ENCODE results near the gene TTYH3. TPM values are rescaled to one million over a fixed set of nuclear protein-coding genes. Genes with fewer than 3 reads are reported as not detected.
A peak's percentile ranks its signal among the peaks of the same experiment; 100 is the strongest.
"Not testable (repeated sequence)": the region's sequence is repeated elsewhere in the genome, so short reads cannot be mapped to it uniquely, and the experiment has no call there.

Gene TTYH3
- total and polyA plus RNA-seq, 9 of the 15 experiments (the other 6 are each of a cell fraction or from before 2014, with no cell fraction given) = 0.01 to 5.5 (median 1.1) TPM

DNA sequence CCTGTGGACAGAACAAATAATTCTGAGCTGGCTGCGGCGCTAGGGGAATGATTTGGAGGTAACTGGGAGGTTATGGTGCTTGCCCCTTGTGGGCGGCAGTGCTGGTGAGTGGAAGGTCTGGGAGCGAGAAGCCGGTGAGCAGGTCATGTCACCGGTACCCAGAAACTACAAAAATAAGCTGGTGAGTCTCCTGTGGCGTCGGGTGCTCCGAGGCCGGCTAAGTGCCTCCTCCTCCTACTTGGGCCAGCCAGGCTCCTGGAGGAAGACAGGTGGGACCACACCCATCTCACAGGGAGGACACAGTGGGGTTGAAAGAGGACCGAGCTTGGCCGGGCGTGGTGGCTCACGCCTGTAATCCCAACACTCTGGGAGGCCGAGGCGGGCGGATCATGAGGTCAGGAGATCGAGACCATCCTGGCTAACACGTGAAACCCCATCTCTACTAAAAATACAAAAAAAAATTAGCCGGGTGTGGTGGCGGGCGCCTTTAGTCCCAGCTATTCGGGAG lies 60.2 kb downstream of the TTYH3 start:
- H3K4me2 ChIP-seq (ENCODE audit: insufficient read depth, low read length); BruUV-seq (replicated peaks); CTCF ChIA-PET (ENCODE audit: low intra/inter-chr PET ratio); intact Hi-C loops (cut with micrococcal nuclease); DNase-seq (ENCODE audit: extremely low read depth in 1 of 4, low spot score in 3 of 4); H3K36me3 ChIP-seq (ENCODE audit: control insufficient read depth, insufficient read depth, low read length); H2AFZ ChIP-seq (ENCODE audit: low read depth, low read length); H3K9ac ChIP-seq (ENCODE audit: insufficient read depth in 1 of 2, low read depth in 2 of 2, low read length in 2 of 2); H3K9me1 ChIP-seq (ENCODE audit: control insufficient read depth, insufficient read depth, low read length); FAIRE-seq; H3K79me2 ChIP-seq (ENCODE audit: control insufficient read depth, insufficient read depth, low read length); H3K9me3 ChIP-seq (replicated peaks; ENCODE audit: control insufficient read depth, insufficient read depth, low read depth, low read length); H3K4me3 ChIP-seq; H3K27ac ChIP-seq (ENCODE audit: extremely low read depth, low read depth, low read length); H4K20me1 ChIP-seq (replicated peaks; ENCODE audit: control insufficient read depth, insufficient read depth, low read length); in situ Hi-C loops (cut with MboI): not testable (repeated sequence)
- ATAC-seq = peak; percentile 7; the same call in 1 of the 3 replicates
- POLR2A ChIA-PET = interaction anchor here (1.5 kb wide), 1 partner anchor 10 kb away, joined by 5 read pairs; no protein-coding TSS in a partner anchor
- WGBS (ENCODE audit: insufficient coverage, low coverage, missing lambda C conversion rate) = 51% methylated on average over 23 of the region's 23 CpGs
- Histone ChIP-seq H3K27me3 (ENCODE audit: control insufficient read depth in 2 of 2, insufficient read depth in 2 of 2, low read length in 2 of 2) (peaks cover 24 to 48% of the 10 kb centered on the region in 2 experiments), H3K4me1 (replicated peaks in 1 of 2; ENCODE audit: control insufficient read depth in 2 of 2, insufficient read depth in 2 of 2, low read length in 2 of 2) (peaks cover 0 to 21% of the 10 kb centered on the region in 2 experiments; a peak in 2 of 5 replicates)

GRCh38 chr7:2692543-2692942 lies 60.8 kb downstream of the TTYH3 start:
- H4K20me1 ChIP-seq (replicated peaks; ENCODE audit: control insufficient read depth, insufficient read depth, low read length) = peaks cover 5% of the 10 kb centered on the region; the same call in 1 of the 2 replicates
- no peak overlapping the region for H3K9ac ChIP-seq (ENCODE audit: insufficient read depth in 1 of 2, low read depth in 2 of 2, low read length in 2 of 2)
- peaks cover 22 to 44% of the 10 kb centered on the region in 2 experiments for H3K27me3 ChIP-seq (ENCODE audit: control insufficient read depth in 2 of 2, insufficient read depth in 2 of 2, low read length in 2 of 2)
- in situ Hi-C loops (cut with MboI) (no loop called here), intact Hi-C loops (cut with micrococcal nuclease) (no loop called here)
- no peaks in the 10 kb centered on the region for H3K9me1 ChIP-seq (ENCODE audit: control insufficient read depth, insufficient read depth, low read length)
- no peak for ATAC-seq
- H3K4me1 ChIP-seq (replicated peaks in 1 of 2; ENCODE audit: control insufficient read depth in 2 of 2, insufficient read depth in 2 of 2, low read length in 2 of 2) = peaks cover 0 to 17% of the 10 kb centered on the region in 2 experiments; a peak in 2 of 5 replicates
- no peak overlapping the region for H2AFZ ChIP-seq (ENCODE audit: low read depth, low read length)
- DNase-seq (ENCODE audit: extremely low read depth in 1 of 4, low spot score in 3 of 4) = no peak
- FAIRE-seq = no peak
- H3K9me3 ChIP-seq (replicated peaks; ENCODE audit: control insufficient read depth, insufficient read depth, low read depth, low read length) = no peaks in the 10 kb centered on the region
- ChIA-PET POLR2A (interaction anchor here (1.5 kb wide), 1 partner anchor 9 kb away, joined by 5 read pairs; no protein-coding TSS in a partner anchor), CTCF (ENCODE audit: low intra/inter-chr PET ratio) (no interaction called here)
- no peak overlapping the region for H3K4me3 ChIP-seq
- H3K79me2 ChIP-seq (ENCODE audit: control insufficient read depth, insufficient read depth, low read length) = no peaks in the 10 kb centered on the region
- no peak overlapping the region for H3K4me2 ChIP-seq (ENCODE audit: insufficient read depth, low read length)
- no peaks in the 10 kb centered on the region for H3K36me3 ChIP-seq (ENCODE audit: control insufficient read depth, insufficient read depth, low read length)
- WGBS (ENCODE audit: insufficient coverage, low coverage, missing lambda C conversion rate) = 67% methylated on average over 14 of the region's 14 CpGs
- BruUV-seq (replicated peaks) = no TSS peak
- H3K27ac ChIP-seq (ENCODE audit: extremely low read depth, low read depth, low read length) = no peak overlapping the region
- TF ChIP-seq NFYB (IDR thresholded peaks at IDR 0.05; ENCODE audit: extremely low read depth, insufficient read length) = no peak
- TF ChIP-seq SRSF1 (IDR thresholded peaks at IDR 0.05; ENCODE audit: low read depth, low read length) = no peak
- TF ChIP-seq CXXC5 (CRISPR knock-in tag; IDR thresholded peaks at IDR 0.05) = no peak
- no peak for TF ChIP-seq MCM2 (IDR thresholded peaks at IDR 0.05; ENCODE audit: low read depth)
- TF ChIP-seq, protein P1, sequence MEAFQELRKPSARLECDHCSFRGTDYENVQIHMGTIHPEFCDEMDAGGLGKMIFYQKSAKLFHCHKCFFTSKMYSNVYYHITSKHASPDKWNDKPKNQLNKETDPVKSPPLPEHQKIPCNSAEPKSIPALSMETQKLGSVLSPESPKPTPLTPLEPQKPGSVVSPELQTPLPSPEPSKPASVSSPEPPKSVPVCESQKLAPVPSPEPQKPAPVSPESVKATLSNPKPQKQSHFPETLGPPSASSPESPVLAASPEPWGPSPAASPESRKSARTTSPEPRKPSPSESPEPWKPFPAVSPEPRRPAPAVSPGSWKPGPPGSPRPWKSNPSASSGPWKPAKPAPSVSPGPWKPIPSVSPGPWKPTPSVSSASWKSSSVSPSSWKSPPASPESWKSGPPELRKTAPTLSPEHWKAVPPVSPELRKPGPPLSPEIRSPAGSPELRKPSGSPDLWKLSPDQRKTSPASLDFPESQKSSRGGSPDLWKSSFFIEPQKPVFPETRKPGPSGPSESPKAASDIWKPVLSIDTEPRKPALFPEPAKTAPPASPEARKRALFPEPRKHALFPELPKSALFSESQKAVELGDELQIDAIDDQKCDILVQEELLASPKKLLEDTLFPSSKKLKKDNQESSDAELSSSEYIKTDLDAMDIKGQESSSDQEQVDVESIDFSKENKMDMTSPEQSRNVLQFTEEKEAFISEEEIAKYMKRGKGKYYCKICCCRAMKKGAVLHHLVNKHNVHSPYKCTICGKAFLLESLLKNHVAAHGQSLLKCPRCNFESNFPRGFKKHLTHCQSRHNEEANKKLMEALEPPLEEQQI (IDR thresholded peaks at IDR 0.05) = no peak
- TF ChIP-seq NFE2 (IDR thresholded peaks at IDR 0.05; ENCODE audit: low read depth) = no peak
- TF ChIP-seq TAF9B (IDR thresholded peaks at IDR 0.05; ENCODE audit: partially characterized antibody) = no peak
- no peak for TF ChIP-seq ZNF561 (CRISPR knock-in tag; conservative IDR thresholded peaks at IDR 0.05)
- TF ChIP-seq, protein P2, sequence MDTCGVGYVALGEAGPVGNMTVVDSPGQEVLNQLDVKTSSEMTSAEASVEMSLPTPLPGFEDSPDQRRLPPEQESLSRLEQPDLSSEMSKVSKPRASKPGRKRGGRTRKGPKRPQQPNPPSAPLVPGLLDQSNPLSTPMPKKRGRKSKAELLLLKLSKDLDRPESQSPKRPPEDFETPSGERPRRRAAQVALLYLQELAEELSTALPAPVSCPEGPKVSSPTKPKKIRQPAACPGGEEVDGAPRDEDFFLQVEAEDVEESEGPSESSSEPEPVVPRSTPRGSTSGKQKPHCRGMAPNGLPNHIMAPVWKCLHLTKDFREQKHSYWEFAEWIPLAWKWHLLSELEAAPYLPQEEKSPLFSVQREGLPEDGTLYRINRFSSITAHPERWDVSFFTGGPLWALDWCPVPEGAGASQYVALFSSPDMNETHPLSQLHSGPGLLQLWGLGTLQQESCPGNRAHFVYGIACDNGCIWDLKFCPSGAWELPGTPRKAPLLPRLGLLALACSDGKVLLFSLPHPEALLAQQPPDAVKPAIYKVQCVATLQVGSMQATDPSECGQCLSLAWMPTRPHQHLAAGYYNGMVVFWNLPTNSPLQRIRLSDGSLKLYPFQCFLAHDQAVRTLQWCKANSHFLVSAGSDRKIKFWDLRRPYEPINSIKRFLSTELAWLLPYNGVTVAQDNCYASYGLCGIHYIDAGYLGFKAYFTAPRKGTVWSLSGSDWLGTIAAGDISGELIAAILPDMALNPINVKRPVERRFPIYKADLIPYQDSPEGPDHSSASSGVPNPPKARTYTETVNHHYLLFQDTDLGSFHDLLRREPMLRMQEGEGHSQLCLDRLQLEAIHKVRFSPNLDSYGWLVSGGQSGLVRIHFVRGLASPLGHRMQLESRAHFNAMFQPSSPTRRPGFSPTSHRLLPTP (IDR thresholded peaks at IDR 0.05; ENCODE audit: borderline replicate concordance, extremely low read depth, insufficient read length) = no peak
- no peak for TF ChIP-seq NFRKB (IDR thresholded peaks at IDR 0.05; ENCODE audit: low read depth)
- TF ChIP-seq HLTF (IDR thresholded peaks at IDR 0.05) = no peak
